ENCODE measurements around the gene DUSP1.
"Not testable (repeated sequence)": the region's sequence is repeated elsewhere in the genome, so short reads cannot be mapped to it uniquely, and the experiment has no call there.

The DUSP1 gene, protein sequence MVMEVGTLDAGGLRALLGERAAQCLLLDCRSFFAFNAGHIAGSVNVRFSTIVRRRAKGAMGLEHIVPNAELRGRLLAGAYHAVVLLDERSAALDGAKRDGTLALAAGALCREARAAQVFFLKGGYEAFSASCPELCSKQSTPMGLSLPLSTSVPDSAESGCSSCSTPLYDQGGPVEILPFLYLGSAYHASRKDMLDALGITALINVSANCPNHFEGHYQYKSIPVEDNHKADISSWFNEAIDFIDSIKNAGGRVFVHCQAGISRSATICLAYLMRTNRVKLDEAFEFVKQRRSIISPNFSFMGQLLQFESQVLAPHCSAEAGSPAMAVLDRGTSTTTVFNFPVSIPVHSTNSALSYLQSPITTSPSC

GRCh38 chr5:172770675-172771438 lies at the start of gene DUSP1:
Gene DUSP1, minus strand, starts transcription at chr5:172771195. Its CDS starts 243 bp downstream, at chr5:172770952.
- DNase-seq (ENCODE audit: low read depth) = peak; percentile 96

DNA sequence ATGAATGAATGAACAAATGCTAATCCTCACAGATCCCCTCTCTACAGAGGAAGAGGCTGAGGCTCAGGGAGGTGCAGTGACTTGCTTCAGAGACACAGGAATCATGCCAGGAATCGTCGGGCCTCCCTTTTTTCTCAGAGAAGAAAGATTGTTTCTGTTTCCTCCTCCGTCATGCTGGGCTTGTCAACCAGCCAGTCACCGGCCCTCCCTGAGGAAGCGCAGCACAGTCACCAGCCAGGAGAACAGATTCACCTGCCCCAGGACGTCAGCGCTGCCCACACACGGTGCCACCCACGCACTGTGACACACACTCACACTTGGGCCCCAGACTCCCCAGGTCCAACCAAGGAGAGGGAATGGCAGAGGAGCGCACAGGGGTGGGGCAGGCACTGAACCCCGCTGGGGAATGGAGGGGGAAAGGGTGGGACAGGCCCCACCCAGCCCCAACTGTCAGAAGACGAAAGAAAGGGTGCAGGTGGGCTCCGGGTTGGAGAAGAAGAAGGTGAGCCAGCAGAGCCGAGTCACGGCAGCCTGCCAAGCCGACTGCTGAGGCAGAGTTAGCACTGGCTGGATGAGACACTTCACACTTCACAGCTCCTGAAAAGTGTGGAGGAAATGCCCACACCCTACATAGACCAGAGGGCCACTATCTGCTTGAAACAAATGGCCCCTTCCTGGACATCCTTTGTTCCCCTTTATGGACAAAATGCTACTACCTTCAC lies 49.2 kb upstream of the DUSP1 start:
- DNase-seq (ENCODE audit: low read depth) = peak; percentile 47

GRCh38 chr5:172819569-172819968 lies 48.6 kb upstream of the DUSP1 start:
- no peak for DNase-seq (ENCODE audit: low read depth)

- DNase-seq (ENCODE audit: low read depth) = no peak
Measured at GRCh38 chr5:172818081-172818480, 47.1 kb upstream of the DUSP1 start.

GRCh38 chr5:172817664-172818063 lies 46.7 kb upstream of the DUSP1 start:
- DNase-seq (ENCODE audit: low read depth) = no peak

DNA sequence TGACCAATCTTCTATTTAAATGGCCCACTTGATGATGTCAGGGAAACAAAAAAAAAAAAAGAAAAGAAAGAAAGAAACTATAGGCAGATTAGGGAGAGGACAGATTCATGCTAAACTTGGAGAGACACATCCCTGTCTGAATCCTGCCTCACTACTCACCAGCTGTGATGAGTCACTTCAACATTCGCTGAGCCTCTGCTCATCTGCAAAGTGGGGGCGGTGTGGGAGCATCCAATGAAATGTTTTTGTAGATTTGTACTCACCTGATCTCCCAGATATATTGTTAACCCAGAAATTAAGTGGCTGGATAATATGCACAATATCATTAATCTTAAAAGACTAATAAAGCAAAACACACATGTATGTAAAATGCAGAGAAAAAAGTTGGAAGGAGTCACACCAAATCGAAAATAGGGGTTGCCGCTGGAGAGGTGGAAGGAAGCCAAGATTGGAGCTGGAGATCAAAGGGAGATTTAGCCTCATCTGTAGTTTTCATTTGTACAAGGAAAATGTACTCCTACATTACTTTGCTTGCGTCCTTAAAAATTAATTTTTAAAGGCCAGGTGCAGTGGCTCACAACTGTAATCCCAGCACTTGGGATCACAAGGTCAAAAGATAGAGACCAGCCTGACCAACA lies 46.0 kb upstream of the DUSP1 start:
- no peak for DNase-seq (ENCODE audit: low read depth)

DNA sequence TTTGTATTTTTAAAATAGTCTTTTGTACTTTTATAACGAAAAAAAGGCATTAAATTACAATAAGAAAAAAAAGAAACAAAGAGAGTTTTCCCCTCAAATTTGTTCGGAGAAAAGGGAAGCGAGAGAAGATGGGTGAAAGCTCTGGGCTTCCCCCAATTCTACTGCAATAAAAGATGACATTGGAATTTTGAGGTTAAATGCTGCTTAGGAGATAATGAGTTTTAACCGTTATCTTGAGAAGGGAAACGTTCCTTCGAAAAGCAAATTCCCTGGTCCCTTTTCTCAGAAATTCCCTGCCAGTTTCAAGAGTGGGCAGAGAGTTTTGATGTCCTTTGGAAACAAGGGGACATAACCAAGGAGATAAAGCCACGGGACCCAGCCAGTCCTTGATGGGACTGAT lies 44.6 kb upstream of the DUSP1 start:
- DNase-seq (ENCODE audit: low read depth) = no peak

DNA sequence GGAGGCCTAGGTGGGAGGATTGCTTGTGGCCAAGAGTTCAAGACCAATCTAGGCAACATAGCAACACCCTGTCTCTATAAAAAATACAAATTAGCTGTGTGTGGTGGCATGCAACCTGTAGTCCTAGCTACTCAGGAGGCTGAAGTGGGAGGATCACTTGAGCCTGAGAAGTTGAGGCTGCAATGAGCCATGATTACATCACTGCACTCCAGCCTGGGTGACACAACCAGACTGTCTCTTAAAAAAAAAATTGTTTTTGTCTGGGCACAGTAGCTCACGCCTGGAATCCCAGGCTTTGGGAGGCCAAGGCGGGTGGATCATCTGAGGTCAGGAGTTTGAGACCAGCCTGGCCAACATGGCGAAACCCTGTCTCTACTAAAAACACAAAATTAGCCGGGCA lies 40.0 kb upstream of the DUSP1 start:
- not testable (repeated sequence) for DNase-seq (ENCODE audit: low read depth)

DNA sequence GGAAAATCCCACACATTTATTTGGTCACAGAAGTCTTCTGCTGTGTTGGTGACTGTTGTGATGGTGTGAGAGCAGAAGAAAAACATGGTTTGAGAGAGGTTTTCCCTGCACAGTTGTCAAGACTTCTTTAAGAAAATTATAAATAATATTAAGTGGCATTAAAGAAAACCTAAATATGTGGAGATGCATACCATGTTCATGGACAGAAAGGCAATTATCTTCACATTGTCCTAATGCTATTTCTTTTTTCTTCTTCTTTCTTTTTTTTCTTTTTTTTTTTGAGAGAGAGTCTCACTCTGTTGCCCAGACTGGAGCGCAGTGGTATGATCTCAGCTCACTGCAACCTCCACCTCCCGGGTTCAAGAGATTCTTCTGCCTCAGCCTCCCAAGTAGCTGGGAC lies 38.8 kb upstream of the DUSP1 start:
- no peak for DNase-seq (ENCODE audit: low read depth)

- DNase-seq (ENCODE audit: low read depth) = no peak
Measured at GRCh38 chr5:172807766-172808311, 36.8 kb upstream of the DUSP1 start.

GRCh38 chr5:172806897-172807672 lies 36.1 kb upstream of the DUSP1 start:
- DNase-seq (ENCODE audit: low read depth) = peak; percentile 92

DNA sequence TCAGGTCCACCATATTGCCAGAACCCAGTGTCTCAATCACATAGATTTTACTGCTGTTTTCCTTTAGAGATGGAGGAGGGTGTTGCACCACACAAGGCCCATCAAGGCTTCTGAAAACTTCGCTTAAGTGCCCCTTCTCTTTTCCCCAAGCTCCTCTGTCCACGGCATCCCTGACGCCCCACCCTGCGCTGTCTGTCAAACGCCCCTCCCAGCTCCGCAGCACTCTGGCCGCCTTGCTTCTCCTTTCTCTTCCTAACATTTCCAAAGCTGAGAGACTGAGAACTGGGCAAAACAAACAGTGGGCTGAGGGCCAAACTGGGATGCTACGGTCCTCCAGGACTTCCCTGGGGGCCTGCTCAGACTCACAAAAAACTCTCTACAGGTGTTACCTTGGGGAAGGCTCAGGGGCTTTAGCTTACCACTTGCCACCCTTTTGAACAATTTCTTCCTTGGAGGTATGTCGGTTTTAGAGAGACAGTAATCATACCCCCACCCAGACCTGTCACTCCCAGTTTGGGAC lies 34.8 kb upstream of the DUSP1 start:
- DNase-seq (ENCODE audit: low read depth) = no peak

GRCh38 chr5:172805018-172805683 lies 34.2 kb upstream of the DUSP1 start:
- no peak for DNase-seq (ENCODE audit: low read depth)

DNA sequence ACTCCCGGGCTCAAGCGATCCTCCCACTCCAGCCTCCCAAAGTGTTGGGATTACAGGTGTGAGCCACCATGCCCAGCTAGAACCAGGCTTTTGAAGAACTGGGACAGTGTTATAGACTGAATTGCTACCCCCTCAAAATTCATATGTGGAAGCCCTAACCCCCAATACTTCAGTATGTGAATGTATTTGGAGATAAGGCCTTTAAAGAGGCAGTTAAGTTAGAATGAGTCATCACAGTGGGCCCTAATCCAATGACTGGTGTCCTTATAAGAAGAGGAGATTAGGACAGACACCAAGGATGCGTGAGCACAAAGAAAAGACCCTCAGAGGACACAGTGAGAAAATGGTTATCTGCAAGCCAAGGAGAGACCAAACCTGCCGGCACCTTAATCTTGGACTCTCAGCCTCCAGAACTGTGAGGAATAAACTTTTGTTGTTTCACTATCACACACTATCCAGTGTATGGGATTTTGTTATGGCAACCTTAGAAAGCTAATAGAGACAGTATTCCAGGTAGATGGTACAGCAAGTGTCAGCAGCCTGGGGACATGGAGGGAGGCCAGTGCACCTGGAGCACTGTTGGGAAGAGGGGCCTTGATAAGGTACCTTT lies 31.7 kb upstream of the DUSP1 start:
- DNase-seq (ENCODE audit: low read depth) = no peak

GRCh38 chr5:172802112-172802511 lies 31.1 kb upstream of the DUSP1 start:
- DNase-seq (ENCODE audit: low read depth) = no peak

- no peak for DNase-seq (ENCODE audit: low read depth)
Measured at GRCh38 chr5:172801179-172801671, 30.2 kb upstream of the DUSP1 start.

DNA sequence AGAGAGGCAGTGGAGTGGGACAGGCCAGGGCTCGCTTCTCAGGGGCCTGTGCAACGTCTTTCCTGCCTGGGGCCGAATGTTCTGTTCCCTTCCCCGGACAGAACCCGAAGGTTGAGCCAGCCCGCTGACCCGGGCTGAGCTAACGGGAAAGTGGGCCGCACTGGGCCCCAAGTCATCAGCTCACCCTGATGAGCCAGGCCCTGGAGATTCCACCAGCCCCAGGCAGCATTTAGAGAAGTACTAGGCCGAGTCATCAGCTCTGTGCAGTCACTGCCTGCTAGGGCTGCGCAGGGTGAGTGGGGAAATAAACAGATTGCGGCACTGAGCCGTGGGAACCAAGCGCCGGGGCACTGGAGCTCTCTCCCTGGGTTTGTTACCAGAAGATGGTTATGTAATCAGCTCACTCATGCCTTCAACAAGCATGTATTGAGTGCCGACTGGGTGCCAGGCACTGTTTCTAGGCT lies 29.1 kb upstream of the DUSP1 start:
- DNase-seq (ENCODE audit: low read depth) = no peak

GRCh38 chr5:172799416-172799815 lies 28.4 kb upstream of the DUSP1 start:
- DNase-seq (ENCODE audit: low read depth) = no peak

GRCh38 chr5:172798422-172799215 lies 27.6 kb upstream of the DUSP1 start:
- DNase-seq (ENCODE audit: low read depth) = no peak

Measured in activated T-cell treated with anti-CD3 and anti-CD28 coated beads for 48 hours (primary cell).